Ectodermal cell (in vitro differentiated cells): Measurements from ENCODE around the gene DUSP10.

Experiments
- H3K27ac ChIP-seq: 2 replicates; pipeline ENCODE4 v1.7.0; 2013; ENCODE audit warnings: mild to moderate bottlenecking, low read depth, low read length; ENCODE audit not compliant: insufficient read depth, poor library complexity, severe bottlenecking
- H3K27me3 ChIP-seq: 2 replicates; pipeline ENCODE4 v1.7.0; 2013; ENCODE audit warnings: mild to moderate bottlenecking, low read length; ENCODE audit not compliant: insufficient read depth, control insufficient read depth, poor library complexity, severe bottlenecking
- H3K36me3 ChIP-seq: one replicate; pipeline ENCODE4 v1.7.0; 2013; ENCODE audit warnings: low read length; ENCODE audit not compliant: control insufficient read depth, insufficient read depth
- H3K4me1 ChIP-seq: one replicate; pipeline ENCODE4 v1.7.0; 2013; ENCODE audit warnings: low read length; ENCODE audit not compliant: control insufficient read depth, insufficient read depth
- H3K4me3 ChIP-seq: 2 replicates; pipeline ENCODE4 v1.7.0; 2013; ENCODE audit warnings: low read depth, low read length, control low read depth; ENCODE audit not compliant: insufficient read depth
- H3K9me3 ChIP-seq: 2 replicates; pipeline ENCODE4 v1.7.0; 2013; ENCODE audit warnings: mild to moderate bottlenecking, low read length, moderate library complexity; ENCODE audit not compliant: control insufficient read depth
- WGBS, 2 experiments: methylation state at CpG; one replicate each; pipeline ENCODE4 v1.1.7; 2013; ENCODE audit warnings: missing lambda C conversion rate in 2 of 2; 5-methylcytosine and 5-hydroxymethylcytosine counted together

The DUSP10 gene

GRCh38 chr1:221680085-221680484 is 61.8 kb downstream of the DUSP10 start:
- Histone ChIP-seq H3K4me3 (no peak overlapping the region), H3K4me1 (no peaks in the 10 kb centered on the region), H3K27me3 (no peaks in the 10 kb centered on the region), H3K36me3 (no peaks in the 10 kb centered on the region), H3K27ac (no peak overlapping the region), H3K9me3 (no peaks in the 10 kb centered on the region)
- 56% methylated on average over 1 of the region's 2 CpGs; no CpG with 5 or more reads in 1 of the 2 experiments for WGBS, 2 experiments

- 93% methylated on average over 1 of the region's 1 CpG; no CpG with 5 or more reads in 1 of the 2 experiments for WGBS, 2 experiments
- H3K27ac ChIP-seq: no peak overlapping the region
- no peaks in the 10 kb centered on the region for H3K4me1 ChIP-seq
- no peaks in the 10 kb centered on the region for H3K36me3 ChIP-seq
- no peaks in the 10 kb centered on the region for H3K27me3 ChIP-seq
- H3K9me3 ChIP-seq: no peaks in the 10 kb centered on the region
- no peak overlapping the region for H3K4me3 ChIP-seq
Measured at GRCh38 chr1:221678014-221678413, 63.9 kb downstream of the DUSP10 start.

- Histone ChIP-seq H3K27me3 (no peaks in the 10 kb centered on the region), H3K4me3 (no peak overlapping the region), H3K9me3 (no peaks in the 10 kb centered on the region), H3K36me3 (no peaks in the 10 kb centered on the region), H3K4me1 (no peaks in the 10 kb centered on the region), H3K27ac (no peak overlapping the region)
- WGBS, 2 experiments: 96% methylated on average over 5 of the region's 5 CpGs
Measured at GRCh38 chr1:221675880-221676800, 65.7 kb downstream of the DUSP10 start.

DNA sequence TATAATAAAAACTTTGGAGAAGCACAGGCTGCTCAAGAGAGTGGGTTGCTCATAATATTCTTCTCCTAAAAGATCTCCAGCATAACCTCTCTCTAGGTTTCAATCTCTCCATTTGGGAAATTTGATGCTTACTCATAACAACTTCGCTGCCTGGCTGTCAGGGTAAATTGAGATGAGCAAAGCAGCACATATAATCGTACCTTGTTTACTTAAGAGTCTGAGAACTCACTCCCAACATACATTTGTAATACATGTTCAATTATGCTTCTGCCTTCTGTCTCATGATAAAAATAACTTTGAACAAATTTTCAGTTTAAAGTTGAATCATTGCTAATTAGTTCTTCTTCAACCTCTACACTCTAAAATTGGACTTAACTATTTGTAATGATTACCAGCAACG is 68.9 kb downstream of the DUSP10 start:
- Histone ChIP-seq H3K36me3 (no peaks in the 10 kb centered on the region), H3K27me3 (no peaks in the 10 kb centered on the region), H3K4me3 (no peak overlapping the region), H3K9me3 (no peaks in the 10 kb centered on the region), H3K27ac (no peak overlapping the region), H3K4me1 (no peaks in the 10 kb centered on the region)
- WGBS, 2 experiments: 87 to 98% methylated on average over 3 of the region's 3 CpGs

GRCh38 chr1:221672239-221672645 is 69.6 kb downstream of the DUSP10 start:
- Histone ChIP-seq H3K4me1 (no peaks in the 10 kb centered on the region), H3K27ac (no peak overlapping the region), H3K27me3 (no peaks in the 10 kb centered on the region), H3K36me3 (no peaks in the 10 kb centered on the region), H3K4me3 (no peak overlapping the region), H3K9me3 (no peaks in the 10 kb centered on the region)
- 83 to 87% methylated on average over 2 of the region's 2 CpGs for WGBS, 2 experiments

GRCh38 chr1:221670081-221670480 is 71.8 kb downstream of the DUSP10 start:
- no peaks in the 10 kb centered on the region for H3K36me3 ChIP-seq
- no peak overlapping the region for H3K4me3 ChIP-seq
- H3K27ac ChIP-seq: no peak overlapping the region
- no peaks in the 10 kb centered on the region for H3K4me1 ChIP-seq
- 90 to 97% methylated on average over 2 of the region's 2 CpGs for WGBS, 2 experiments
- H3K9me3 ChIP-seq: no peaks in the 10 kb centered on the region
- no peaks in the 10 kb centered on the region for H3K27me3 ChIP-seq

DNA sequence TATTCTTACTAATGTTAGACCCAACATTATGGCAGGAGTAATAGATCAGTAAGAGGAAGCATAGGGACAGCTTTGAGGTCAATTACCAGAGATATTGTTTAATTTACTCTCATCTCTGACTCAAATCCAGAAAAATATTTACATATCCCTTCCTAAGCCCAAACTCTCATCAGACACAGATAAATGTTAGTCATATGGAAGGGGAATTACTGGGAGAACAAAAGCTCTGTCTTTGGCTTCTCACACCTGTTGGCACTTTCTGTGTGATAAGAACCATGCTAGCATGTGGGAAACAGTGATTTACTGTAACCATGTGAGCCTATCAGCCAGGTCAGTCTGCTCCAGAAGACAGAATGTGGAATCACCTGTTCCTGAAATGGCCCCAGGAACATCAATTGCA is 72.4 kb downstream of the DUSP10 start:
- no peak overlapping the region for H3K27ac ChIP-seq

DNA sequence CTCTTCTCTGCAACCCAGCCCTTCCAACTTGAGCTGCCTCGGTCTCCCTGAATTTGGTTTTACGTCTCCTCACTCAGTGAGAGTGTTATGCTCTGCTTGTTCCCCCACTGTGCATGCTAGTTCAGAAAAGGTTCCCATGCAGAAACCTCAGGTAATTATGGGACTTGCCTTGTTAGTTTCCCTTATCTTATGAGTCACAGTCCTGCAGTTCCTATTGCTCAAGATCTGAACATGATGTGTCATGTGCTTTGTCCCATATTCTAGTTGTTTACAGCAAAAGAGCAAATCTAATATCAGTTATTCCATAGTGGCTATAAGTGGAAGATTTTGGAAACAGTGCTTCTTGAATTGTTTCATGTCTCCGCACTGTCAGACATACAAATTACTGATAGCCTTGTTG is 74.4 kb downstream of the DUSP10 start:
- Histone ChIP-seq H3K27me3 (no peaks in the 10 kb centered on the region), H3K4me3 (no peak overlapping the region), H3K27ac (no peak overlapping the region), H3K4me1 (no peaks in the 10 kb centered on the region), H3K36me3 (no peaks in the 10 kb centered on the region), H3K9me3 (no peaks in the 10 kb centered on the region)
- 88 to 95% methylated on average over 2 to 3 of the region's 3 CpGs for WGBS, 2 experiments

More for the DNA sequence above, 72.4 kb downstream of the DUSP10 start:
- Histone ChIP-seq H3K4me3 (no peak overlapping the region), H3K4me1 (no peaks in the 10 kb centered on the region), H3K36me3 (no peaks in the 10 kb centered on the region), H3K9me3 (no peaks in the 10 kb centered on the region), H3K27me3 (no peaks in the 10 kb centered on the region)

DNA sequence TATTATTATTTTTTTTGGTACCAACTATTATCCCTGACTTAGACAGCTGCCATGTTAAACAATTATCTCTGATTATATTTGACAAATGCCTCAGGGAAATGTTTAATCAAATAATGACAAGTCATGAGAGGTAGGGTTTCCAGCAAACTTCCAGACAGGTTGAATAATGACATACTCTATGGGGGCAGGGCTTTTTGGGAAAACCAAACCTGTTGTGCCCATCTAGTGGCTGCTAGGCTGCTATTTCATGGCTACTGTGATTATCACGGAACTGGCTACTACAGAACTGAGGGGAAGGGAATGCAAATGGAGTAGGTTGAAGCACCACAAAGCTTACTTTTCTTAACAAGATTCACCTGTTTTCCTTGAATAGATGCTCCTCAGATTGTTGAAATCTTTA is 77.6 kb downstream of the DUSP10 start:
- Histone ChIP-seq H3K36me3 (no peaks in the 10 kb centered on the region), H3K27ac (no peak overlapping the region), H3K27me3 (no peaks in the 10 kb centered on the region), H3K4me1 (no peaks in the 10 kb centered on the region), H3K9me3 (no peaks in the 10 kb centered on the region), H3K4me3 (no peak overlapping the region)
- 67 to 78% methylated on average over 1 of the region's 1 CpG for WGBS, 2 experiments

GRCh38 chr1:221663321-221663720 is 78.6 kb downstream of the DUSP10 start:
- no peaks in the 10 kb centered on the region for H3K4me1 ChIP-seq
- no peaks in the 10 kb centered on the region for H3K36me3 ChIP-seq
- no peaks in the 10 kb centered on the region for H3K9me3 ChIP-seq
- no peak overlapping the region for H3K27ac ChIP-seq
- no peaks in the 10 kb centered on the region for H3K27me3 ChIP-seq
- no peak overlapping the region for H3K4me3 ChIP-seq
